CMK (cell line): ENCODE data around the gene STAT5B.
"Not testable (repeated sequence)": the region's sequence is repeated elsewhere in the genome, so short reads cannot be mapped to it uniquely, and the experiment has no call there.

Experiments
- DNase-seq: peaks from one replicate; pipeline ENCODE4 v3.0.0-alpha.2; 2010; ENCODE audit warnings: low read depth

Gene STAT5B

DNA sequence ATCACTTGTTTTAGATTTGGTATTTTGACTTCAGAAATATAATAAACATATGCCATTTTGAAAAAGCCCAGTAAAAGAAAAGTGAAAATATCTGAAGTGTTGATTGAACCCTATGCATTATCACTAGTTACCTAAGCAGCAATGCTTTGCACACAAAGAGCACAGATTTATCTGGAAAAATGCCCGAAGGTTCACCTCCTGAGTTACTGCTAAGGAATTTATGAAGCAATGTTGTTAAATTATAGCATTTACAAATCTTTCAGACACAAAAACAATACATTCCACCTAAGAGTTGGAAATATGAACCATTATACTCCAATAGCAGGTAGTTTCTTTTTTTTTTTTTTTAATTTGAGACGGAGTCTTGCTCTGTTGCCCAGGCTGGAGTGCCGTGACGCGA, 43.0 kb downstream of the STAT5B start:
- DNase-seq = no peak

DNA sequence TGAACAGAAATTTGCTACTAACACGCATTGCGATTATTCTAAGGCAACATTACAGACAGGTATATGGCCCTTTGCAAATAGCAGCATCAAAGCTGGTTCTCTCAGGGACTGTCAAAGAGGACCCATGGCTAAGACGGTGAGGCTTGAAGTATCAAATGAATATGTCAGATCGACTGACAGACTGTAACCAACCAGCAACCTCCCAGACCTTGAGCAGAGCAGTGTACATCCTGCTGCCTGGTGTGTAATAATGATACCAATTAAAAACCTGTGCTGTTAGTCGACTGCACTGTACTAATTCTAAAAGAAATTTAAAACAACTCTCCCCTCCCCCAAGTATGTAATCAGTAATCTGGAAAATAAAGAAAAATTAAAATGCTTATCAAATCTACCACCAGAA, 46.0 kb downstream of the STAT5B start:
- no peak for DNase-seq

DNA sequence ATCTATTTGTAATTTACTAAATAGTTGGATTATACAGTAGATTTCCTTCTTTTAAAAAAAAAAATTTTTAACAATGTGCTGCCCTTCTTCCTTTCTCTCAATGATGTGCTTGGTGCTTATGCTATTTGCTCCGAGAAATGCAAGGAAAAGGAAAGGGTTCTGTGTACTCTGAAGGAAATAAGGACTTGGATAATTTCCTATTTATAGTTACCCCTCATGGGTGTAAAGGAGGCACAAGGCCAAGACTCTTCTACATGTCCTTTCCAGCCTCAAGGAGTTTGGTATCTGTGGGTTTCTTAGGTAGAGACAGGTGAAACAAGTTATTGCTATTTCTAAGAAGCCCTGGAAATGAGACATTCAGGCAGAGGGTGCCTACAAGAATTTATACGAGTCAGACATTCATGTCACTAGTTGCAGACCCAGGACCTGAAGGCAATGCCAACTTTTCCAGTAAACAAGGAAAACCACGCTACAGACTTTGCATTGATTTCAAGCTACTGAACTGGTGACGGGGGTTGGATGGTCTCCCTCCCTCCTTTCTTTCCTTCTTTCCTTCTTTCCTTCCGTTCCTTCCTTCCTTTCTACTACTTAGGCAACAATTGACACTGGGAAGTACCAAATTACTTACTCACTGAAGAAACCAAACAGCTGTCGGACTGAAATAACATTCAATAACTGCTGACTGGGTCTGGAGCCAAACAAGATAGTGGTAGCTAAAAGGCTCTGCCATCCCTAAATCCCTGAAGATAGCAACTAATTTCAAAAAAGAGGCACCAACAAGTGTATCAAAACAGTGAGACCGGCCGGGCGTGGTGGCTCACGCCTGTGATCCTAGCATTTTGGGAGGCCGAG, 48.1 kb downstream of the STAT5B start:
- no peak for DNase-seq

DNA sequence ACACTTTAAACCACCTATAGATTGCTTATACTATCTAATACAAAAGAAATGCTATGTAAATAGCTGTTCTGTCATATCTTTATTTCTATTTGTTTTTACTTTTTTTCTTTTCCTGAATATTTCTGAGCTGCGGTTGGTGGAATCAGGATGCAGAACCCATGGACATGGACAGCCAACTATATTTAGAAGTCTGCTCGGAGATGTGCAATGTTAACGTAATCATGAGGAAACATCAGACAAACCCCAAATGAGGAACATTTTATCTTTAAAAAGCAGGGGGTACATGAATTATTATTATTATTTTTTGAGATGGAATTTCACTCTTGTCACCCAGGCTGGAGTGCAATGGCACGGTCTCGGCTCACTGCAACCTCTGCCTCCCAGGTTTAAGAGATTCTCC, 50.5 kb downstream of the STAT5B start:
- no peak for DNase-seq

DNA sequence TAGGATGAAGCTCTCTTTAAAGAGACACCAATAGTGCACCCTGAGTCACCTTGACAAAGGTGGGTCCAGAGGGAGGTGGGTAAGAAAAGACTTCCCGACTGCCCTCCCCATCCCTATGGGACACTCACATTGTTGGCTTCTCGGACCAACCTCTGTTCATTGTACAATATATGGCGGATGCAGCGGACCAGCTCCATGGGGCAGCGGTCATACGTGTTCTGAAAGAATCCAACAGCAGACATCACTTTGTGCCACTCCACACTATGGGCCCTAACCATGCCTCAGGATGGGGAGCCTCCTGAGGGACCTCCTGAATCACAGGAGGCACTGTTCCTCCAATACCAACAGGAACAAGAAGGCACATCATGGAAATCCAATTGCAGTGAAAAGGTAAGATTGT, 51.5 kb downstream of the STAT5B start:
- no peak for DNase-seq

DNA sequence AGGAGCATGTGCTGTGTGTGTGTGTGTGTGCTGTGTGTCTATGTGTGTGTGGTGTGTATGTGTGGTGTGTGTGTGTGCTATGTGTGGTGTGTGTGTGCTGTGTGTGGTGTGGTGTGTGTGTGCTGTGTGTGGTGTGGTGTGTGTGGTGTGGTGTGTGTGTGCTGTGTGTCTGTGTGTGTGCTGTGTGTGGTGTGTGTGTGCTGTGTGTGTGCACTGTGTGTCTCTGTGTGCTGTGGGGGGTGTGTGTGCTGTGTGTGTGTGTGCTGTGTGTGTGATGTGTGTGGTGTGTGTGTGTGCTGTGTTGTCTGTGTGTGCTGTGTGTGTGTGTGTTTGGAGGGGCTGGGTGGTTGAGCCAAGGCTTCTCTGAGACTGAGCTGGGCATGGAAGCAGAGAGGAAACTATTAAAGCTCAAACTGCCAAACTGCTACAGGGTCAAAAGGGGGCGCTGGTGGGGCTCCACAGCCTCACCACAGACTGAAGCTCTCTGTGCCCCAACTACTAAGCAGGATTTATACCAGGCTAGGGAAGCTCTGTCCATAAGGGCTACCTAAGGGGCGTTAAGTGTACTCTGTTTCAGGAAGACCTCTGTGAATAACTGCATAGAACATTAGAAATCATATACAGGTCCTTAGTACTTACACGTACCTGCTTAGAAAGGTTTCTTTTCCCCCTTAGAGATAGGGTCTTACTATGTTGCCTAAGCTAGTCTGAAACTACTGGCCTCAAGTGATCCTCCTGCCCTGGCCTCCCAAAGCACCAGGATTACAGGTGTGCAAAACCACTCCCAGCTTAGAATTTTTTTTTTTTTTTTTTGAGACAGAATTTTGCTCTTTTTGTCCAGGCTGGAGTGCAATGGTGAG, 54.1 kb downstream of the STAT5B start:
- no peak for DNase-seq

DNA sequence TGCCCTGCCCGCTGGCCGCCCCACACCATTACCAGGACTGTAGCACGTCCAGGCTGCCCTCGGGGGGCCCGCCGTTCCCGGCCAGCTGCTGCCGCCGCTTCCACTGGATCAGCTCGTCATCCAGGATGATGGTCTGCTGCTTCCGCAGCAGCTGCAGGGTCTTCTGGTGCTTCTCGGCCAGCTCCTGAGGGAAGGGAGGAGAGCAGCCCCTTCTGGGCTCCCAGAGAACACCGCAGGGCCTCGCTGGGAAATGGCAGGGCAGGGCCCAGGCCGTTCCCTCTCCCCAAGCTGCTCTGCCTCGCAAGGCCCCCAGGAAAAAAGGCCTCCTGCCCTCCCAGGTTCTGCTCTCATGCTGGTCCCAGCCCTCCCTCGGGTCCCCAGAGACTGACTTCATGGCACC, 56.9 kb downstream of the STAT5B start:
- not testable (repeated sequence) for DNase-seq

DNA sequence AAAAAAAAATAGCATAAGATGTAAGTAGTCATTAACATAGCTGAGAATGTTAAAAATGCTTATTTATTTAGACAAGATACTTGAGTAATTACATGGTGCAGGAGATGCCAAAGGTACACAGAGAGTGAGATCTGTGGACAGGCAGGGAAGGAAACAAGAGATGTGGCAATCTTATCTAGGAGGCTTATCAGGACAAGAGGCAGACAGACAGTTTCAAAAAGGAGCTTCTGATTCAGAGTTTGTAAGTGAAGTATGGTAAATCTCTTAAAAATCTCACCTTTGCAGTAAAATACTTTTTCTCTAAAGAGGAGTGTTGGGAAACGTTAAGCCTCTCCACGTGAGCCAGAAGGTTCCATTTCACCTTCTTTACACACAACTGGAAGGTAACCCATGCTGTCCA, 62.0 kb downstream of the STAT5B start:
- DNase-seq = no peak

DNA sequence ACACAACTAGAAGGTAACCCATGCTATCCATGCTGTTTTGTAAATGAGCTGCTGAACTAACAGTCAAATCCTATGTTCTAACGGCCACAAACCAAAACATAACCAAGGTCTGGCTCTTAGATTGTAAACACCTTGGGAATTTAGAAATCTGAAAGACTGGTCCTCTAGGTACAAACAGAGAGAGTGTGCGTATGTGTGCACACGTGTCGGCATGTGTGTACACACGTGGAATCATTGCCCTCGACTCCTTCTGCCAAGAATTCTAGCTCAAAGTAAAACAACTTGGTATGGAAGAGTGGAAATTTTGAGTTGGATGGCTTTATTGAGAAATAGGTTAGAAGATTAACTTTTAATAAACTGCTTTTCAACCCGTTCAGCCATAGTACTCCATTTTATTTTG, 63.8 kb downstream of the STAT5B start:
- DNase-seq = no peak

DNA sequence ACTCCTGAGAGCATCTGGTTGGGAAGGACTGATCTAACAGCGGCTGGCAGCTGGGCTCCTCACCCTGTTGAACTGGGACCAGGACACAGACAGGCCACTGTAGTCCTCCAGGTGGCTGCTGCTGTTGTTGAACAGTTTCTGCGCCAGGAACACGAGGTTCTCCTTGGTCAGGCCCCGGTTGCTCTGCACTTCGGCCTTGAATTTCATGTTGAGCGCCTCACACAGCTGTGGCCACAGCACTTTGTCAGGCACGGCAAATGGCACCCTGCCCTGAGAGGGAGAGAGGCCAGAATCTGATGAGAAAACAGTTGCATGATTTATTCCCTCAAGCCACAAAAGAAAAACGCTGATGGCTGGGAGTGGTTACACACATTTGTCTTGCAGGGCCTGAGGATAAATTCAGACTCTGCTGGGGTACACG, 64.3 kb downstream of the STAT5B start:
- not testable (repeated sequence) for DNase-seq

DNA sequence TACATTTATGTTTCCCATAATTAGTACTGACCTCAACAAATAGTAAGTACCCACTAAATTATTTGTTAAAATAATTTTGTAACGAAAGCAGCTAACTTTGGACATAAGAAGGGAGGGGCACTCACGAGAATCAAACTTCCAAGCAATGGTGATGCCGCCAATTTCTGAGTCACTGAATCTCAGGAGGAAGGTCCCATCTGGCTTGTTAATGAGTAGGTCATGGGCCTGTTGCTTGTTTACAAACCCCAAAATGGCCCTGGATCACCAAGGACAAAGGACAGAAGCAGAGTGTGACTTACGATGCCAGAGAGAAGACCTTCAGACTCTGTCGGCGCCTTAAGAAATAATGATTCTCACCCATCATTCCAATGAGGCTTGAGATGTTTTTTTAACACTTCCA, 66.1 kb downstream of the STAT5B start:
- DNase-seq = no peak

DNA sequence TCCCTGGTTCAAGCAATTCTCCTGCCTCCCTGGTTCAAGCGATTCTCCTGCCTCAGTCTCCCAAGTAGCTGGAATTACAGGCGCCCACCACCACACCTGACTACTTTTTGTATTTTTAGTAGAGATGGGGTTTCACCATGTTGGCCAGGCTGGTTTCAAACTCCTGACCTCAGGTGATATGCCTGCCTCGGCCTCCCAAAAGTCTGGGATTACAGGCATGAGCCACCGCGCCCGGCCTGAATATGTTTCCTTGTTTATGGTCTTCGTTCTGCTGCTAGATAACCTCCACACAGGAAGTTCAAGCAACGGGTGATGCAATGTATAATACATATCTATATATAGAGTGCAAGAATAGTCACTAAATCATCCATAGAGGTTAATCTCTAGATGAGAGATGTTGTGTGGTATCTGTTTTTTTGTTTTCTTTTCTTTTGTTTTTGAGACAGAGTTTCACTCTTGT, 70.0 kb downstream of the STAT5B start:
- DNase-seq = not testable (repeated sequence)

DNA sequence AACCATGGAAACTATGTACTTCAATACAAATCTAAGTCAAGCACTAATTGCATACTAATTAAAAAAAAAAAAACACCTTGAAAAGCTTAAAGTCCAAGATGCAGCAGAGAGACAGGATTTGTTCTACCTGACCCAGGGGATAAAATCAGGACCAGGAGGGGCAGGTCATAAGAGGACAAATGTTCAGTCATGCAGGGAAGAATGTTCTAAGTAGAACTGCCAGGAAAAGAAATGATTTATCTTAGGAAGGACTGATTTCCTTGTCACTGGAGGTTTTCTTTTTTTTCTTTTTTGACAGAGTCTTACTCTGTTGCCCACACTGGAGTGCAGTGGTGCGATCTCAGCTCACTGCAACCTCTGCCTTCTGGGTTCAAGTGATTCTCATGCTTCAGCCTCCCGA, 72.8 kb downstream of the STAT5B start:
- no peak for DNase-seq

DNA sequence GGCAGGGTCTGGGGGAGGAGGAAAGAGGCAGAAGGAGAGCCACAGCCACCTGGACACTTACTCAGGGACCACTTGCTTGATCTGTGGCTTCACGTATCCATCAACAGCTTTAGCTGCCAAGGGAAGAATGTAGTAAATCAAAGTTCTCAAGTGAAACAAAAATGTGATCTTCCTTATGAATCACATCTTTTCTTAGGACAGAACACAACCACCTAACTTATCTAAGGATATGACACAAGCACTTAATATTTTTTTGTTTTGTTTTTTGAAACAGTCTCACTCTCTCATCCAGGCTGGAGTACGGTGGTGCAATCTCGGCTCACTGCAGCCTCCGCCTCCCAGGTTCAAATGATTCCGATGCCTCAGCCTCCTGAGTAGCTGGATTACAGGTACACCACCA, 73.5 kb downstream of the STAT5B start:
- DNase-seq = no peak

DNA sequence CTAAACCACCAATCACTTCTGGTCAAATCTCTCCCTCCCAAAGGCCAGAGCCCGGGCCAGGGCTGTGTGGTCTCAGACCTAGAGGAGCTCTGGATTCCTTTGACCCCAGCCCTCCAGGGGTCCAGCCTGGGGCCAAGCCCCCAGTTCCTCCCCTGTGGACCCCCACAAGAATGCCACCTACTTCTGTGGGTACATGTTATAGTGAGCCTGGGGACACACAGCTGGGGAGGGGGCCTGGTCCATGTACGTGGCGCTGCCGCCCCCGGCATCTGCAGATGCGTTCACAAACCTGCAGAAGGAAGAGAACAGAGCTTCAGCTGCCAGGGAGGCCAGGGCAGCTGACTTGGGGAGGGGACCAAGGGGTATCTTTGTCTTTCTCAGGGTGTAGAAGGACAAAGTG, 74.0 kb downstream of the STAT5B start:
- DNase-seq = no peak

DNA sequence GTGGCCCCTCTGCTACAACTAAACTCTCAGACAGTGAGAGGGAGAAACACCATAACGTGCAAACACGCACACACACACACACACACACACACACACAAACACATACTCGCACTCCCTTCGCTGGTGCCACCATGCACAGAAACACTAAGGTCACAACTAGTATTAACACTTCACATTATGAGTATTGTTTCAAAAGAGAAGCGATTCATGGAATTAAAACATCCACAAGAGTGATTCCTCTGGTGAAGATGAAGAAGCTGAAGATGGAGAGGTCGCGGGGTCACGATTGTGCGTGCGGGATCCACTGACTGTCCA, 74.8 kb downstream of the STAT5B start:
- no peak for DNase-seq

DNA sequence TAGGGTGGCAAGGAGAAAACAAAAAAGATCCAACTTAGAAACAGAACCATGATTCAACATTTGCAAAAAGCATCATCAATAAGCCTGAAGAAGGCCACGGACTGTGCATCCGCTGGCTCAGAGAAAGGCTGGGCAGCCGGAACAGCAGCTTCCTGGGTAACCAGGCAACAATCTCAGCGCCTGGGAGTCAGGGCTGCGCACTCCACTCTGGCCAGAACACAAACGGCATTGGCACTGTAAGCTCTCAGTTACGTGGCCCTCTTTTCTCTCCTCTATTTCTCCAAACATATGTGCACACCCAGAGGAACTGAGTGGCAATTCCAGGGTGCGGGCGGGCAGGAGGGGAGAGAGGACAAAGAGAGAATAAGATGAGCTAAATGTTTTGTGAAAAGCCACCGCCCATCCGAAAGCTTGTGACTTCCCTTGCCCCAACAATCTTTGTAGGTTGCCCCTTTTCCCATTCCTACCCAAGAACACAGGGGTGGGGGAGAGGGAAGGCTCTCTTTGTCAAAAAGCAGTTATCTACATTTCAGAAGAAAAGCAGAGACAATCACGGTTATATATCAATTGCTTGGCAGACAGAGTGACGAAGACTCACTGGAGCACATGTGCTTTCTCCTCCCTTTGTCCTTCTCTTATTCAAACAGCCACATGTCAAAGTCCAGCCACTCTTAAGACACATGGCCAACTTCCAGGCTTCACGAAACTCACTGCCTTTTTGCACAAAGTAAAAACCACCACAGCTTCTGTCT, 75.3 kb downstream of the STAT5B start:
- DNase-seq = no peak

DNA sequence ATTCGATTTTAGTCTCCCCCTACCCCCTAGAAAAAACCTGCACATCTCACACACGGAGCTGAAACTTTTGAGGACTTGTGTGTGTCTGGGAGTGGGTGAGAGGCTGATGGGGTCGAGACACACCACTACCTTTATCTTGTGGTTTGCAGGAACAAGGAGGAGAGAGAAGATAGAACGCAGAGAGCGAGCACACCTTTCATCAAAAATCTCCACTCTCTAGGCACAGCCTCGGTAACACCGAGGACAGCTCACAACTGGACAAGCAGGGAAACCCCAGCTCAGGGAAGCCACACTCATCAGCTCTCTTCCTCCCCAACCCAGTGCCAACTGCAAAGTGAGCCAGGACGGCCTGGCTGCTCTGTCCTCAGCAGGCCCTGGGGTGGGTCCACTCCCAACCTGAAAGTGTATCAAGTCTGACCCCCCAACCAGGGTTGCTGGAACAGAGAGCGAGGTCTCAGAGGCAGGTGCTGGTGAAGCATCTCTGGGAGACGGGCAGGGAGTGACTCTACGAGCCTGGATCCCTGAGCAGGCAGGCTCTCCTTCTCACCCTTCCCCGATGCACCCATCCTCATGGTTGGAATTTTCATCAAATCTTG, 76.7 kb downstream of the STAT5B start:
- no peak for DNase-seq

DNA sequence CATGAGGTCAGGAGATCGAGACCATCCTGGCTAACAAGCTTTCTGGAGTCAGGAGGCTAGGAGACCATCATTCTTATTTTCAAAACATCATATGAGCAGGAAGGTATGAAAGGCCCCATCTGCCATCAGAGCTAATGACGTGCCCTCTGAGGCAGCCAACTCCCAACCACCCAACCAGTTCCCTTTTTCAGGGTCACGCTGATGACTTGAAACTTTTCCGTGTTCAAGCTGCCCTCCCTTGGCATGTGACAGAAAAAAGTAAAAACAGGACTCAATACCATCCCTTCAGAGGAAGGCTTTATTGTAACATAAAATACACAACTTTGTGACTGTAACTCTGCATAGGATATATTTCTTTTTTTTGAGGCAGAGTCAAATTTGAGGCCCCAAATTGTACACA, 77.3 kb downstream of the STAT5B start:
- no peak for DNase-seq

DNA sequence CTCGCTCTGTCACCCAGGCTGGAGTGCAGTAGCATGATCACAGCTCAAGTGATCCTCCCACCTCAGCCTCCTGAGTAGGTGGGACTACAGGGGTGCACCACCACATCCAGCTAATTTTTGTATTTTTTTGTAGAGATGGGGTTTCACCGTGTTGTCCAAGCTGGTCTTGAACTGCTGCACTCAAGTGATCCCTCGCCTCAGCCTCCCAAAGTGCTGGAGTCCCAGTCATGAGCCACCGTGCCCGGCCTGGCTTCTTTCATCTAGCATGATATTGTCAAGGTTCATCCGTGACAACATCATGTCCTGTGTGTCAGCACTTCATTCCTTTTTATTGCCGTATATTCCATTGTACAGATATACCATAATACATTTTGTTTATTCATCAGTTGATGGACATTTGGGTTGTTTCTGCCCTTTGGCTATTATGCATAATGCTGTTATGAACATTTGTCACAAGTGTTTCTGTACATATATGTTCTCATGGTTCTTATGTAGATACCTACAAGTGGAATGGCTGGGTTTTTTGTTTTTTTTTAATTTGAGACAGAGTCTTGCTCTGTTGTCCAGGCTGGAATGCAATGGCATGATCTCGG, 78.5 kb downstream of the STAT5B start:
- no peak for DNase-seq

DNA sequence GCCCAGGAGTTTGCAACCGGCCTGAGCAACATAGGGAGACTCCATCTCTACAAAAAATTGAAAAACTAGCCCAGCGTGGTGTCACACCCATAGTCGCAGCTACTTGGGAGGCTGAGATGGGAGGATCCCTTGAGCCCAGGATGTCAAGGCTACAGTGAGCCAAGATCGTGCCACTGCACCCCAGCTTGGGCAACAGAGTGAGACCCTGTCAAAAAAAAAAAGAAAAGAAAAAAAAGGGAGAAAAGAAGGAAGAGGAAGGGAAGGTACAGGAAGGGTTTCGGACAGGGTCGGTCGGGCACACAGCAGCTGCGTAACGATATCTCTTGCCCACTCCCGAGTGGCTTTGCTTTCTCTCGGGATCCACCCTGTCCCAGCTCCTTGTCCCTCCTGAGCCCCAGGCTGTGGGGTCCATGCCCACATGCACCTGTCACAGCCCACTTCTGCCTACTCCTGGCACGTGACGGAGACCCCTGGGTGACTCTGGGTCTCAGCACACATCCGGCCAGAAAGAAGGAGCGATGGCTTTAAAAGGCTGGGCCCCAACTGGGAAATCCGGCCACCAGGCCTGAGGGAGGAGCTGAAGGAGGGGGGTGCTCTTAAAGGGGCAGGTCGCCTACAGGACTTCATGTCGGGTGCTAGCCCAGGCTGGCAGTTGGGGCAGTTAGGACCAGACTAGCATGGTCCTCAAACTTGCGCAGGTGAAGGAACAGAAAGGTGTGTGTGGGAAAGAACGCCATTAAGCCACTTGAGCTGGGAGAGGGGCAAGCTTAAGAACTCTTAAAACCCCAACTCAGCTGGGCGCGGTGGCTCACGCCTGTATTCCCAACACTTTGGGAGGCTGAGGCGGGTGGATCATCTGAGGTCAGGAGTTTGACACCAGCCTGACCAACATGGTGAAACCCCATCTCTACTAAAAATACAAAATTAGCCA, 82.0 kb downstream of the STAT5B start, which contains the start of gene GHDC:
TSS of gene GHDC (minus strand) at position 526 of the 931 bp plus-strand sequence. CDS start 913 bp downstream, outside the sequence.
- peak; percentile 61 for DNase-seq
